HepG2 (cell line): ENCODE data around the gene GIMAP8. TPM values are rescaled to one million over a fixed set of nuclear protein-coding genes. Genes with fewer than 3 reads are reported as not detected.

Experiments used
- ARID4A ChIP-seq: sonication (generic); formaldehyde crosslinking; IDR thresholded peaks from 2 replicates; pipeline ENCODE4 v1.5.0; 2020; ENCODE audit warnings: mild to moderate bottlenecking, missing genetic modification reagents, borderline replicate concordance
- ATF3 ChIP-seq: sonication (generic); formaldehyde crosslinking; IDR thresholded peaks from 2 replicates; pipeline ENCODE4 v1.4.0; 2020; ENCODE audit warnings: missing genetic modification reagents
- FIP1L1 ChIP-seq: fragments of 200-400 bp; formaldehyde crosslinking; IDR thresholded peaks from 2 replicates; pipeline ENCODE4 v1.6.1; 2018; ENCODE audit warnings: low read depth, mild to moderate bottlenecking, low read length, moderate library complexity, borderline replicate concordance; ENCODE audit not compliant: insufficient read depth
- KDM2A ChIP-seq: sonication (generic); formaldehyde crosslinking; IDR thresholded peaks from 2 replicates; pipeline ENCODE4 v1.4.0; 2020; ENCODE audit warnings: low read depth, missing genetic modification reagents, borderline replicate concordance
- KLF12 ChIP-seq: sonication (generic); formaldehyde crosslinking; IDR thresholded peaks from 2 replicates; pipeline ENCODE4 v1.4.0; 2020; ENCODE audit warnings: missing genetic modification reagents, borderline replicate concordance
- MEIS2 ChIP-seq: sonication (generic); formaldehyde crosslinking; IDR thresholded peaks from 2 replicates; pipeline ENCODE4 v1.9.0; 2021; ENCODE audit warnings: mild to moderate bottlenecking, missing genetic modification reagents
- NFAT5 ChIP-seq: sonication (generic); formaldehyde crosslinking; IDR thresholded peaks from 2 replicates; pipeline ENCODE4 v1.4.0; 2020; ENCODE audit warnings: missing genetic modification reagents
- RELA ChIP-seq: sonication (generic); formaldehyde crosslinking; IDR thresholded peaks from 2 replicates; pipeline ENCODE4 v1.4.0; 2020; ENCODE audit warnings: missing genetic modification reagents
- SMAD3 ChIP-seq: sonication (generic); formaldehyde crosslinking; IDR thresholded peaks from 2 replicates; pipeline ENCODE4 v1.4.0; 2020; ENCODE audit warnings: missing genetic modification reagents
- SMYD3 ChIP-seq: sonication (generic); formaldehyde crosslinking; IDR thresholded peaks from 2 replicates; pipeline ENCODE4 v1.8.1; 2023; ENCODE audit warnings: mild to moderate bottlenecking, missing genetic modification reagents
- TOE1 ChIP-seq: sonication (generic); formaldehyde crosslinking; IDR thresholded peaks from 2 replicates; pipeline ENCODE4 v1.4.0; 2020; ENCODE audit warnings: mild to moderate bottlenecking, missing genetic modification reagents
- ZFP1 ChIP-seq: IDR thresholded peaks from 2 replicates; pipeline ENCODE4 v1.6.1; 2016
- ZNF501 ChIP-seq: sonication (generic); formaldehyde crosslinking; IDR thresholded peaks from 2 replicates; pipeline ENCODE4 v1.5.1; 2020; ENCODE audit warnings: mild to moderate bottlenecking, moderate library complexity, missing genetic modification reagents
- ZNF770 ChIP-seq: sonication (generic); formaldehyde crosslinking; IDR thresholded peaks from 2 replicates; pipeline ENCODE4 v1.5.0; 2020; ENCODE audit warnings: mild to moderate bottlenecking, missing genetic modification reagents
- polyA plus RNA-seq, 8 experiments: library from polyadenylated mRNA; depleted of rRNA in 3 of 8; stranded (reverse) in 7 of 8; unstranded in 1 of 8; fragments of >200 nt; fragmentation: Illumina TruSeq in 4 of 8; extraction: Trizol in 4 of 8; gene quantifications; 2 replicates each; pipeline versions ENCODE4 v1.2.1 to v1.2.3, GENCODE V29; 2011 to 2016; ENCODE audit warnings: low read depth in 4 of 8, missing spikeins in 1 of 8, mixed read lengths in 1 of 8; ENCODE audit not compliant: insufficient read depth in 1 of 8
- total RNA-seq, 5 experiments: library from RNA; depleted of rRNA; stranded (reverse); fragments of >200 nt; fragmentation: Illumina TruSeq; extraction: Trizol; gene quantifications; 2 replicates each; pipeline ENCODE4 v1.2.3, GENCODE V29; 2016; ENCODE audit warnings: low read depth in 1 of 5

Gene GIMAP8
- total and polyA plus RNA-seq, 2 of the 13 experiments (the other 11 are each of a cell fraction or from before 2014, with no cell fraction given) = not detected

GRCh38 chr7:150487625-150488024 is 37.2 kb downstream of the GIMAP8 start (continued):
- no peak for TF ChIP-seq SMYD3 (CRISPR knock-in tag)
- TF ChIP-seq FIP1L1 = no peak
- no peak for TF ChIP-seq ZNF770 (CRISPR knock-in tag)
- TF ChIP-seq ZNF501 (CRISPR knock-in tag) = no peak
- TF ChIP-seq ZFP1 (CRISPR knock-in tag) = no peak
- no peak for TF ChIP-seq ARID4A (CRISPR knock-in tag)
- no peak for TF ChIP-seq KLF12 (CRISPR knock-in tag)
- TF ChIP-seq KDM2A = no peak
- no peak for TF ChIP-seq TOE1
- TF ChIP-seq SMAD3 (CRISPR knock-in tag) = no peak
- no peak for TF ChIP-seq RELA (CRISPR knock-in tag)
- TF ChIP-seq ATF3 (CRISPR knock-in tag) = no peak
- TF ChIP-seq NFAT5 = no peak
- no peak for TF ChIP-seq MEIS2 (CRISPR knock-in tag)
